ENCODE data around the gene CDKN3.
"Not testable (repeated sequence)": the region's sequence is repeated elsewhere in the genome, so short reads cannot be mapped to it uniquely, and the experiment has no call there.

CDKN3 gene

DNA sequence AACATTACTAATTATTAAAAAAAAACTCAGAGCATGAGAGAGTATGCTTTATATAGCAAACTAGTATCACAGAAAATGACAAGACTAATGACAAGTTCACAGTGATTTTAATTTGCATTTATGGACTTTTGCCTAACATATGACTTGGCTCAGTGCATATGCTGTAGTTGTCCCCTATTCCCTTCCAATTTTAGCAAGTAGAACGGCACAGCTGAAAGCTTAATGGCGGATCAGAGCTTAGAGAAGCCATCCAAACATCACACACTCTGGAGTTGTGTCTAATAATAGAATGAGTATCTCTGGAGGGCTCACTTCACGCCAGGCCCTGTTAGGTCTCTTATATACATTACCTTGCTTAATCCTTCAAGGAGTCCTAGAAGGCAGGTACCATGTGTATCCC, 31.1 kb downstream of the CDKN3 start:
- TF ChIP-seq, protein P1, sequence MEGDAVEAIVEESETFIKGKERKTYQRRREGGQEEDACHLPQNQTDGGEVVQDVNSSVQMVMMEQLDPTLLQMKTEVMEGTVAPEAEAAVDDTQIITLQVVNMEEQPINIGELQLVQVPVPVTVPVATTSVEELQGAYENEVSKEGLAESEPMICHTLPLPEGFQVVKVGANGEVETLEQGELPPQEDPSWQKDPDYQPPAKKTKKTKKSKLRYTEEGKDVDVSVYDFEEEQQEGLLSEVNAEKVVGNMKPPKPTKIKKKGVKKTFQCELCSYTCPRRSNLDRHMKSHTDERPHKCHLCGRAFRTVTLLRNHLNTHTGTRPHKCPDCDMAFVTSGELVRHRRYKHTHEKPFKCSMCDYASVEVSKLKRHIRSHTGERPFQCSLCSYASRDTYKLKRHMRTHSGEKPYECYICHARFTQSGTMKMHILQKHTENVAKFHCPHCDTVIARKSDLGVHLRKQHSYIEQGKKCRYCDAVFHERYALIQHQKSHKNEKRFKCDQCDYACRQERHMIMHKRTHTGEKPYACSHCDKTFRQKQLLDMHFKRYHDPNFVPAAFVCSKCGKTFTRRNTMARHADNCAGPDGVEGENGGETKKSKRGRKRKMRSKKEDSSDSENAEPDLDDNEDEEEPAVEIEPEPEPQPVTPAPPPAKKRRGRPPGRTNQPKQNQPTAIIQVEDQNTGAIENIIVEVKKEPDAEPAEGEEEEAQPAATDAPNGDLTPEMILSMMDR (conservative IDR thresholded peaks at IDR 0.05) = no peak
- no peak overlapping the region for H3K27ac ChIP-seq

DNA sequence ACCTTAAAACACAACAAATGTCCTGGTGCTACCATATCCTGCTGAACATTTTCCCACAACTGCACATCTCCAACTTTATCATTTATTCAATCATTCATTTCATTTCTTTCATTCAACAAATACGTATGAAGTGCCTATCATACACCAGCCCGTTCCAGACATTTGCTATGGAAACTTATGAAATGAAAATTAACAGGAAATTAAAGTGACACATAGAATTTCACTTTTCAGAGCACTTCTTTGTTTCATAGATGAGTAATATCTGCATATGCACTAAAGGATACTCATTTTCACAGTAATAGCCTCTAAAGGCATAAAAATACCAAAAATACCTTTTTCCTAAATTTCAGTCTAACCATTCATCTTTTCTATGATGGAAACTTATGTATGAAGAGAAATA, 31.7 kb downstream of the CDKN3 start:
- TF ChIP-seq, protein P1 (conservative IDR thresholded peaks at IDR 0.05) = no peak
- no peak overlapping the region for H3K27ac ChIP-seq

DNA sequence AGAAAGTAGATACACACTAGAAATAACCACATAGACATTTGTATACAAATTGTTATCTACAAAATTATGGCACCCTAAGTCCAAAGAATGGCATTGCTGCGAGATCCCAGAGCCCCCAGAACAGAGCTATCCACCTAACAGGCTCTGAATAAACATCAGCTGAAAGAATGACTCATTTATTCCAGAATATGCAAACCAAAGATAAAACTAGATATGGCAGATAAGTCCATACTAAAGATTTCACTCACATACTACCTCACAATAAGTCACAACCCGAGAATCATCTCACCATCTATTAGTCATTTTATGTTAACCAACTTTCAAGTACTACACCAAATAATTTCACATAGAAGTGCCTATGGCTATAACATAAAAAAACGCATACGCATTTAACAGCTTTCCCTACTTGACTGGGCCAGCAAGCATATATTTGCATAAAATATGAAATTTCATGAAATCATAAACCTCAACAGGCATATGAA, 38.7 kb downstream of the CDKN3 start:
- TF ChIP-seq, protein P1 (conservative IDR thresholded peaks at IDR 0.05) = no peak
- H3K27ac ChIP-seq = no peak overlapping the region

DNA sequence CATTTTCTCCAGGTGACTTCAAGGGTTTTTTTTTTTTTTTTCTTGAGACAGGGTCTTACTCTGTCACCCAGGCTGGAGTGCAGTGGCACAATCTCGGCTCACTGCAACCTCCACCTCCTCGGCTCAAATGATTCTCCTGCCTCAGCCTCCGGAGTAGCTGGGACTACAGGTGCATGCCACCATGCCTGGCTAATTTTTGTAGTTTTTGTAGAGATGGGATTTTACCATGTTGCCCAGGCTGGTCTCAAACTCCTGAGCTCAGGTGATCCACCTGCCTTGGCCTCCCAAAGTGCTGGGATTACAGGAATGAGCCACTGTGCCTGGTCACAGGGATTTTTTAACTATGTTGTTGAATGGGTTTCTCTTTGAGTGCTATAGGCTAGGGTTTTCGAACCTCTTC, 41.1 kb downstream of the CDKN3 start:
- H3K27ac ChIP-seq = not testable (repeated sequence)

DNA sequence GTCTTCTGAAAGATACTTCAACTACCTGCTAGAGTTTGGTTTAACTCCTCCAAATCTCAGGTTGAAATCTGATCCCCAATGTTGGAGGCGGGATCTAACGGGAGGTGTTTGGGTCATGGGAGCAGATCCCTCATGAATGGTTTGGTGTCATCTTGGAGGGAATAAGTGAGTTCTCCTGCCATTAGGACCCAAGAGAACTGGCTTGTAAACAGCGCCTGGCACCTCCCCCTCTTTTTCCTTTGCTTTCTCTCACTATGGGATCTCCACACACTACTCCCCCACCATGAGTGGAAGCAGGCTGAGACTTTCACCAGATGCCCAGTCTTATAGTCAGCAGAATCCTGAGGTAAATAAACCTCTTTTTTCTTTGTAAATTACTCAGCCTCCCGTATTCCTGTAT, 41.9 kb downstream of the CDKN3 start:
- peak overlapping the region; percentile 97; the same call in 1 of the 2 replicates for H3K27ac ChIP-seq
- TF ChIP-seq, protein P1 (conservative IDR thresholded peaks at IDR 0.05) = no peak

DNA sequence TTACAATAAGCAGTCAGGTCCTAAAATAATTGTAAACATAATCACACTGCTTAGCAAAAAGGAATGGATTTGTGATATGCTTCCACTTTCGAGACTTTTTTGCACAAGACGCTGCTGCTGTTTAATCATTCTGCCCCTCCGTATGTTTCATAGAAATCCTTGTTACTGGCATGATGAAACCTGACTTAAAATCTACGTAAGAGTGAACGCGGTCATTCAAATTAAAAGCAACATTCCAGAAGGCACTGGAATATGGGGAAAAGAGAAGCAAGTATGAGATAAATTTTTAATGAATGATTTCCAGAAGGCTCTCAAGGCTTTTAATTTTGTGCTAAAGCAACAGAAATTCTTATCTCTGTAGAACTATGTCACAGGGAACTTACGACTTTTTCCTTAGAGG, 43.2 kb downstream of the CDKN3 start:
- TF ChIP-seq, protein P1 (conservative IDR thresholded peaks at IDR 0.05) = no peak
- peak overlapping the region; percentile 97 for H3K27ac ChIP-seq

DNA sequence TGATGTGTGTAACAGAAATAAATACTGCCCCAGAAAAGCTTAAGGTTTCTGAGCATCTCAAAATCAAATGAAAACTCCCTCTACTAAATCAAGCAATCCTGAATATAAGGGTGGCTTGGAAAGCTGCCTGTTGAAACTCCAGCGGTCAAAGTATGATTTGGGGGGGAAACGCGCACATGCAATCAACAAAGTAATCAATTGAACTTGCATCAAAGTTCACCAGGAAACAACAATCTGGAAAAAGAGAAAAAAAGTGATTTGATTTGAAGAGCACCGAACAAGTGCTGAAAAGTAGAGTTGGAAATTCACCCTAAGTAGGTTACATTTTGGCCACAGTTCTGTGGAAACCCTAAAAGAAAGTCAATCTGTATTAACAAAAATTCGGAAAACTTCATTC, 43.7 kb downstream of the CDKN3 start:
- H3K27ac ChIP-seq = peak overlapping the region; percentile 97

More for the DNA sequence above, 43.7 kb downstream of the CDKN3 start:
- TF ChIP-seq, protein P1 (conservative IDR thresholded peaks at IDR 0.05) = no peak

Measured in VCaP (cell line).